Endothelial cell of umbilical vein (primary cell): ENCODE results near the gene AP5B1. TPM values are rescaled to one million over a fixed set of nuclear protein-coding genes. Genes with fewer than 3 reads are reported as not detected.

ENCODE experiments used
- BruUV-seq: library from RNA; stranded (reverse); fragments of 400-500 nt; replicated peaks from 2 replicates; lab custom pipeline; 2021; lab: Mats Ljungman, UMichigan
- CTCF ChIA-PET: fragments of 300-600, 350-600 bp; sonication (Branson Sonifier 250); formaldehyde crosslinking; loops from one replicate; lab custom pipeline; 2021; ENCODE audit warnings: antibody characterized with exemption, inconsistent platforms; lab: Charles Lee
- POLR2A ChIA-PET: fragments of 300-600, 350-600 bp; sonication (Branson Sonifier 250); formaldehyde crosslinking; loops from one replicate; lab custom pipeline; 2021; ENCODE audit warnings: antibody characterized with exemption, inconsistent platforms; lab: Charles Lee
- DNase-seq: peaks from one replicate; pipeline ENCODE4 v3.0.0-alpha.2; 2011; ENCODE audit warnings: low read depth, low spot score
- FAIRE-seq: peaks from 2 replicates; lab custom pipeline; 2011; peaks lifted over from hg19 to GRCh38; lab: Jason Lieb, UNC
- H2AFZ ChIP-seq: 2 replicates; pipeline ENCODE4 v1.6.0; 2012; ENCODE audit warnings: low read depth, low read length, control low read depth, inconsistent platforms
- H3K27ac ChIP-seq: 2 replicates; pipeline ENCODE4 v1.5.1; 2011; ENCODE audit warnings: low read depth, mild to moderate bottlenecking, control low read depth, low read length, moderate library complexity; ENCODE audit not compliant: insufficient read depth
- H3K27me3 ChIP-seq, 2 experiments: 2 replicates each; pipeline versions ENCODE4 v1.6.0 to v1.6.1; 2011; ENCODE audit warnings: low read length in 2 of 2, mixed read lengths in 1 of 2; ENCODE audit not compliant: control insufficient read depth in 2 of 2, insufficient read depth in 2 of 2
- H3K36me3 ChIP-seq, 2 experiments: 2 replicates in 1 of 2; 3 replicates in 1 of 2; pipeline ENCODE4 v1.5.1; 2011; ENCODE audit warnings: low read length in 2 of 2, mild to moderate bottlenecking in 1 of 2, moderate library complexity in 1 of 2; ENCODE audit not compliant: control insufficient read depth in 2 of 2, insufficient read depth in 2 of 2; ENCODE audit errors: extremely low read depth in 1 of 2
- H3K4me1 ChIP-seq: 3 replicates; pipeline ENCODE4 v1.5.1; 2011; ENCODE audit warnings: mild to moderate bottlenecking, low read length; ENCODE audit not compliant: control insufficient read depth, insufficient read depth; ENCODE audit errors: extremely low read depth
- H3K4me2 ChIP-seq: 2 replicates; pipeline ENCODE4 v1.6.1; 2011; ENCODE audit warnings: low read length, control low read depth, mixed read lengths; ENCODE audit not compliant: insufficient read depth
- H3K4me3 ChIP-seq, 3 experiments: fragments of 200-600 bp in 1 of 3; sonication (generic), shearing (Covaris generic) in 1 of 3; replicated peaks in 1 of 3; 2 replicates each; pipeline ENCODE4 v1.5.1; 2011 to 2016; ENCODE audit warnings: control low read depth in 3 of 3, low read length in 3 of 3, mild to moderate bottlenecking in 2 of 3, inconsistent platforms in 1 of 3, low read depth in 1 of 3, moderate library complexity in 1 of 3; ENCODE audit not compliant: insufficient read depth in 1 of 3
- H3K79me2 ChIP-seq: 2 replicates; pipeline ENCODE4 v1.6.0; 2012; ENCODE audit warnings: low read length, inconsistent platforms; ENCODE audit not compliant: control insufficient read depth, insufficient read depth
- H3K9ac ChIP-seq: replicated peaks from 2 replicates; pipeline ENCODE3; 2011; ENCODE audit warnings: low read length, control low read depth; ENCODE audit not compliant: insufficient read depth; ENCODE audit errors: extremely low read depth
- H3K9me1 ChIP-seq: replicated peaks from 3 replicates; pipeline ENCODE4 v1.6.0; 2011; ENCODE audit warnings: mild to moderate bottlenecking, low read length; ENCODE audit not compliant: control insufficient read depth, insufficient read depth; ENCODE audit errors: extremely low read depth
- H3K9me3 ChIP-seq: replicated peaks from 2 replicates; pipeline ENCODE4 v1.5.1; 2012; ENCODE audit warnings: low read length, inconsistent platforms; ENCODE audit not compliant: control insufficient read depth, insufficient read depth
- H4K20me1 ChIP-seq: replicated peaks from 2 replicates; pipeline ENCODE3; 2011; ENCODE audit warnings: mild to moderate bottlenecking, low read length; ENCODE audit not compliant: control insufficient read depth, insufficient read depth; ENCODE audit errors: extremely low read depth
- EZH2 ChIP-seq: IDR thresholded peaks from 2 replicates; pipeline ENCODE4 v1.6.1; 2012; ENCODE audit warnings: borderline replicate concordance, low read depth, mild to moderate bottlenecking, moderate library complexity, low read length, inconsistent platforms; ENCODE audit not compliant: severe bottlenecking
- FOS ChIP-seq: IDR thresholded peaks from 2 replicates; pipeline ENCODE4 v1.6.1; 2011; ENCODE audit warnings: mild to moderate bottlenecking, low read length, moderate library complexity, borderline replicate concordance; ENCODE audit not compliant: insufficient read depth
- GATA2 ChIP-seq: IDR thresholded peaks from 2 replicates; pipeline ENCODE4 v1.7.0; 2011; ENCODE audit warnings: low read depth, mild to moderate bottlenecking, moderate library complexity, mixed read lengths, low read length; ENCODE audit not compliant: insufficient read length, insufficient read depth
- JUN ChIP-seq: IDR thresholded peaks from 2 replicates; pipeline ENCODE4 v1.6.1; 2011; ENCODE audit warnings: borderline replicate concordance, low read depth; ENCODE audit not compliant: insufficient read length, insufficient read depth
- MYC ChIP-seq: IDR thresholded peaks from one replicate; pipeline ENCODE4 v1.6.1; 2011; ENCODE audit warnings: mild to moderate bottlenecking, low read depth, low read length
- POLR2A ChIP-seq: IDR thresholded peaks from 2 replicates; pipeline ENCODE4 v1.6.1; 2012; ENCODE audit warnings: low read depth, mild to moderate bottlenecking, control low read depth, low read length
- POLR2AphosphoS5 ChIP-seq: IDR thresholded peaks from 2 replicates; pipeline ENCODE4 v1.6.1; 2012; ENCODE audit warnings: low read depth, mild to moderate bottlenecking, control low read depth, low read length, moderate library complexity; ENCODE audit not compliant: insufficient read depth
- dilution Hi-C: fragments of 300-500 bp; cut with MboI; formaldehyde crosslinking; loops from one replicate; pipeline ENCODE4 v1.15.0; 2019; ENCODE audit warnings: low sequenced_read_pairs; ENCODE audit not compliant: extremely low pct_ligation_motif_present
- intact Hi-C: fragments of 100-400 bp; cut with micrococcal nuclease; formaldehyde crosslinking; loops from one replicate; pipeline ENCODE4 v1.10.0; 2022
- polyA plus RNA-seq, 4 experiments: library from polyadenylated mRNA; depleted of rRNA in 3 of 4; stranded (reverse) in 3 of 4; unstranded in 1 of 4; fragments of >200 nt; gene quantifications; 2 replicates each; pipeline versions ENCODE4 v1.2.1 to v1.2.3, GENCODE V29; 2011 to 2012; ENCODE audit warnings: missing spikeins in 1 of 4
- total RNA-seq: library from RNA; stranded (reverse); gene quantifications from 2 replicates; pipeline ENCODE4 v1.2.3, GENCODE V29; 2021
- TF ChIP-seq, protein P1 (sequence below), 2 donors: IDR thresholded peaks; 1 replicate in 1 of 2; 2 replicates in 1 of 2; pipeline ENCODE4 v1.5.1; 2011; ENCODE audit warnings: low read length in 2 of 2, mild to moderate bottlenecking in 2 of 2, moderate library complexity in 2 of 2, control low read depth in 1 of 2, inconsistent platforms in 1 of 2, low read depth in 1 of 2; ENCODE audit not compliant: insufficient read depth in 1 of 2; ENCODE audit errors: extremely low read depth in 1 of 2
- TF ChIP-seq, protein P2 (sequence below): IDR thresholded peaks from 2 replicates; pipeline ENCODE4 v1.6.1; 2011; ENCODE audit not compliant: insufficient read depth, insufficient read length

Gene AP5B1
- total and polyA plus RNA-seq, 2 donors (not counting 3 experiments of a cell fraction or from before 2014, with no cell fraction given) = 9.2 to 15.3 TPM

DNA sequence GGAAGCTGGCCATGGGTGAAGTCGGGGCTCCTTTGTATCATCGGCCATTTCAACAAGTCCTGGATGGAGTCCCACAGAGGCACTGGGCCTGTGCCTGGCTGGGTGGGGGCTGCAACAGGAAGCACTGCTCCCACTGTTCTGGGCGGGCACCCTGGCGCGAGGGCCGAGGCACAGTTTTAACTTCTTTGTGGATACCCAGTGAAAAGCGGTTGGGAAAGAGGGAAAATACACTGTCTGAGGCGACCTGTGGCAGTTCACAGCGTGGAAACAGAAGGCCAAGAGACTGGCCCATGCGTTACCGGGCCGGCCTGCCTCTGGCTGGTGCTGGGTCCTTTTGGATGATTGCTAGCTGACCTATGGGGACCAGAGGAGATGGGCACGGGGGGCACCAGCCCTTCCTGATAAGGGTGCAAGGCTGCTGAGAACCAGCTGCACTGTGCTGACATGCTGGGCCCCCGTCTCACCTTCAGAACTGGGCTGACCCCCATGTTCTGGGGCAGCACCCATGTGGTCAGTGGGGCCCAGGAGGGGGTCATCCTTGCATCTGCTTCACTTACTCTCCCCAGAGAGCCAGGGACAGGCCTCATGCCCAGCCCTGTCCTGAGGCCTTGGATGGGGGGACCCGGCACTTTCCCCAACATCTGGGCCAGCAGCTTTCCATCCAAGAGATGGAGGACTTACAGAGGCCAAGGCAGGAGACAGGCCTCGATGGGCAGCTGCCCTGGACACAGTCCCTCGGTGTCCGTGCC lies 10.3 kb upstream of the AP5B1 start:
- Histone ChIP-seq H2AFZ (no peak overlapping the region), H3K27me3 (peaks cover 29 to 31% of the 10 kb centered on the region in 2 experiments), H3K27ac (no peak overlapping the region), H3K9ac (no peak overlapping the region), H3K9me1 (no peaks in the 10 kb centered on the region), H3K4me3 (no peak overlapping the region), H3K36me3 (no peaks in the 10 kb centered on the region), H3K4me1 (no peaks in the 10 kb centered on the region), H4K20me1 (no peaks in the 10 kb centered on the region), H3K9me3 (no peaks in the 10 kb centered on the region), H3K4me2 (no peak overlapping the region), H3K79me2 (no peaks in the 10 kb centered on the region)
- dilution Hi-C loops (no loop called here), intact Hi-C loops (no loop called here)
- DNase-seq (no peak), FAIRE-seq (no peak)
- TF ChIP-seq POLR2AphosphoS5 (no peak), EZH2 (no peak), MYC (no peak), GATA2 (no peak), POLR2A (no peak), FOS (no peak), JUN (no peak)
- TF ChIP-seq, protein P1, sequence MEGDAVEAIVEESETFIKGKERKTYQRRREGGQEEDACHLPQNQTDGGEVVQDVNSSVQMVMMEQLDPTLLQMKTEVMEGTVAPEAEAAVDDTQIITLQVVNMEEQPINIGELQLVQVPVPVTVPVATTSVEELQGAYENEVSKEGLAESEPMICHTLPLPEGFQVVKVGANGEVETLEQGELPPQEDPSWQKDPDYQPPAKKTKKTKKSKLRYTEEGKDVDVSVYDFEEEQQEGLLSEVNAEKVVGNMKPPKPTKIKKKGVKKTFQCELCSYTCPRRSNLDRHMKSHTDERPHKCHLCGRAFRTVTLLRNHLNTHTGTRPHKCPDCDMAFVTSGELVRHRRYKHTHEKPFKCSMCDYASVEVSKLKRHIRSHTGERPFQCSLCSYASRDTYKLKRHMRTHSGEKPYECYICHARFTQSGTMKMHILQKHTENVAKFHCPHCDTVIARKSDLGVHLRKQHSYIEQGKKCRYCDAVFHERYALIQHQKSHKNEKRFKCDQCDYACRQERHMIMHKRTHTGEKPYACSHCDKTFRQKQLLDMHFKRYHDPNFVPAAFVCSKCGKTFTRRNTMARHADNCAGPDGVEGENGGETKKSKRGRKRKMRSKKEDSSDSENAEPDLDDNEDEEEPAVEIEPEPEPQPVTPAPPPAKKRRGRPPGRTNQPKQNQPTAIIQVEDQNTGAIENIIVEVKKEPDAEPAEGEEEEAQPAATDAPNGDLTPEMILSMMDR (IDR thresholded peaks at IDR 0.05; ENCODE audit: extremely low read depth in 1 of 2, insufficient read depth in 1 of 2, low read depth in 1 of 2, low read length in 2 of 2) = no peak
- TF ChIP-seq, protein P2, sequence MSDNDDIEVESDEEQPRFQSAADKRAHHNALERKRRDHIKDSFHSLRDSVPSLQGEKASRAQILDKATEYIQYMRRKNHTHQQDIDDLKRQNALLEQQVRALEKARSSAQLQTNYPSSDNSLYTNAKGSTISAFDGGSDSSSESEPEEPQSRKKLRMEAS = no peak
- no TSS peak for BruUV-seq
- CTCF ChIA-PET = interaction anchor here (1.2 to 6.2 kb wide), 6 partner anchors 8 to 85 kb away, joined by 3 to 71 read pairs (median 4); partner anchors contain the start of gene AP5B1
- POLR2A ChIA-PET = no interaction called here
